Measurements from ENCODE around the gene DNASE2.
"Not testable (repeated sequence)": the region's sequence is repeated elsewhere in the genome, so short reads cannot be mapped to it uniquely, and the experiment has no call there.

Gene DNASE2

DNA sequence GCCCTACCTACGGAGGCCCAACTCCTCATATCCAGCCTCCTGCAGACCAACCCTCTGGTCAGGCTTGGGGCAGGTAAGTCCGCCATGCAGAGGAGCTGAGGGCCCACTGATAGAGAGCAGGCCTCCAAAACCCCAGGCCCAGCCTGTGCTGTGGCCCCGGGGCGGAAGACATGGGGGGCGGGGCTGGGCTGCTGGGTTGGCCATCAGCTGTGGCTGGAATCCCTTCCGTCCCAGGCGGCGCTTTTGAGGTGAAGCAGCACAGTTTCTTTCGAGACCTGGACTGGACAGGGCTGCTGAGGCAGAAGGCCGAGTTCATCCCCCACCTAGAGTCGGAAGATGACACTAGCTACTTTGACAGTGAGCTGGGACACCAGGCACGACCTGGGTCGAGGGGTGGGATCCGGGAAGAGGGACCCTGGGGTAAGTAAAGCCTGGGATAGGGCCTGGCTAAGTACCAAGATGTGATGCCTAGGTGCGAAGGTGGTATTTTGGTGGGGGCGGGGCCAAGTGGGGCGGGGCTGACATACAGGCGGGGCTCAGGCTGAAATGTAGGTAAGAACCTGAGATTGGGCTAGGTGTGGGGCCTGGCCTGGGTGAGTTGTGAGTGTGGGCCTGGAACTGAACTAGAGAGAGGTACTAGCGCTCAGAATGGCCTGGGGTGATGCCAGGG is 15.4 kb downstream of the DNASE2 start:
- no peak for DNase-seq

DNA sequence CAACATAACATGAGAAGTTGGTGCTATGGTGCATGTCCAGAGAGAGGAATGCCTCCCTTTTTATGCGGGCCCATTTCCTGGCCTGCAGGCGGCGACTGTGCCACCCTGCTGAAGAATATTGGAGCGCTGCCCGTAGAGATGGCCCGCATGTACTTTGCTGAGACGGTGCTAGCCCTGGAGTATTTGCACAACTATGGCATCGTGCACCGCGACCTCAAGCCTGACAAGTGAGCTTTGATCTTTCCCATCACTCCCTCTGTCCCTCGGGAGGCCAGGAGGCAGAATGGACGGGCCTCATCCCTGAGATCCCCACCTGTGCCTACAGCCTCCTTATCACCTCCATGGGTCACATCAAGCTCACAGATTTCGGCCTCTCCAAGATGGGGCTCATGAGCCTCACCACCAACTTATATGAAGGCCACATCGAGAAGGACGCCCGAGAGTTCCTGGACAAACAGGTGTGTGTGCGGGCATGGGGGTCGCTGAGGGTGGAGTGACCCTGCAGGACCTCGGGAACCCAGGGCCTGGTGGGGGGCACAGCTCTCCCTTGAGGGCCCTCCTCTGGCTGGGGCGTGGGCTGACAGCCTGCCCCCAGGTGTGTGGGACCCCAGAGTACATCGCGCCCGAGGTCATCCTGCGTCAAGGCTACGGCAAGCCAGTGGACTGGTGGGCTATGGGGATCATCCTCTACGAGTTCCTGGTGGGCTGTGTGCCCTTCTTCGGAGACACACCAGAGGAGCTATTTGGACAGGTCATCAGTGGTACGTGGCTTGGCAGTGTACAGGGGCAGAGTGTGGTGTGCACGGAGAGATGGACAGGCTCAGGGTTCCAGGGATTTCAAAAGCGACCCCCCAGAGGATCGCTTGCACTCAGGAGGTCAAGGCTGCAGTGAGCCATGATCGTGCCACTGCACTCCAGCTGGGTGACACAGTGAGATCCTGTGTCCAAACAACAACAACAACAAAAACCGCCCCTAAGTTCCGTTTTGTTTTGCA is 16.2 kb downstream of the DNASE2 start:
- no peak for DNase-seq

DNA sequence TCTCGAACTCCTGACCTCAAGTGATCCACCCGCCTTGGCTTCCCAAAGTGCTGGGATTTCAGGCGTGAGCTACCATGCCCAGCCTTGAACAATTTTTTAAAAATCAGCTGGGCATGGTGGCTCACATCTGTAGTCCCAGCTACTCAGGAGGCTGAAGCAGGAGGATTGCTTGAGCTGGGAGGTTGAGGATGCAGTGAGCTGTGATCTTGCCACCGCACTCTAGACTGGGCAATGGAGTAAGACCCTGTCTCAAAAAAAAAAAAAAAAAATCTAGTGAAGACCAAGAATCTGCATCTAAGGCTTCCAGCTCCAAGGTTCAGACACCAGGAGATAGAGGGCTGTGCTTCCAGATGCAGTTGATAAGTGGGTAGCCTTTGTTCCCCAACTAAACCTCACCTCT is 17.1 kb downstream of the DNASE2 start:
- no peak for DNase-seq

DNA sequence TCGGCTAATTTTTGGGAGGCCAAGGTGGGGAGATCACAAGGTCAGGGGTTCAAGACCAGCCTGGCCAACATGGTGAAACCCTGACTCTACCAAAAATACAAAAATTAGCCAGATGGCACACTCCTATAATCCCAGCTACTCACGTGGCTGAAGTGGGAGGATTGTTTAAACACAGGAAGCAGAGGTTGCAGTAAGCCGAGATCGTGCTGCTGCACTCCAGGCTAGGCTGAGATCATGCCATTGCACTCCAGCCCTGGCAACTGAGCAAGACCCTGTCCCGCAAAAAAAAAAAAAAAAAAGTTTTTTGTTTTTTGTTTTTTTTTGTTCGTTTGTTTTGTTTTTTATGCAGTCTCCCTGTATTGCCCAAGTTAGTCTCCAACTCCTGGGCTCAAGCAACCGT is 21.7 kb downstream of the DNASE2 start:
- DNase-seq = no peak

DNA sequence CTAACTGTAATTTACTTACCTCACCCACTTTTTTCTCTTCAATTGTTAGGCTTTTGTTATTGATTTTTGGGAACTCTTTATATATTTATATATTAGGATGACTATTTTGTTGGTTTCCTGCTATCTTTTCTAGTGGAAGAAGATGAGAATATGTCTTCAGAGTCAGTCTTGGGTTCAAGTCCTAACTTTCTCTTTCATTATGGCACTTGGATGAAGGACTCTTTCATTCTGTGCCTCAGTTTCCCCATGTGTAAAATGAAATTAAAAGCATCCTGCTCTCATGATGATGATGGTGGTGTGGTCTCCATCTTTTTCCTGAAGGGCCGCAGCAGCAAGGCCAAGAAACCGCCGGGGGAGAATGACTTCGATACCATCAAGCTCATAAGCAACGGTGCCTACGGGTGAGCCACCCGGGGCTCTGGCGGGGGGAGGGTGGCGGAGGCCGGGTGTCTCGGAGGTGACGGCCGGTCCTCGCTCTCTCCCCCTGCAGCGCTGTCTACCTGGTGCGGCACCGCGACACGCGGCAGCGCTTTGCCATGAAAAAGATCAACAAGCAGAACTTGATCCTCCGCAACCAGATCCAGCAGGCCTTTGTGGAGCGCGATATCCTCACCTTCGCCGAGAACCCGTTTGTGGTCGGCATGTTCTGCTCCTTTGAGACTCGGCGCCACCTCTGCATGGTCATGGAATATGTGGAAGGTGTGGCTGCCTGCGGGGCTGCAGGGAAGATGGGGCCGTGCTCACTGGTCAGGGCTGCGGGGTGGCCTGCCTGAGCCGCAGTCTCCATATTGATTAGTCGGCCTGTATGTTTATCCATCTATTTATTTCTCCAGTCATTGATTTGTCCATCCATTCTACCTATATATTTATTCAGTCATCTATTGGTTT is 23.0 kb downstream of the DNASE2 start:
- no peak for DNase-seq

DNA sequence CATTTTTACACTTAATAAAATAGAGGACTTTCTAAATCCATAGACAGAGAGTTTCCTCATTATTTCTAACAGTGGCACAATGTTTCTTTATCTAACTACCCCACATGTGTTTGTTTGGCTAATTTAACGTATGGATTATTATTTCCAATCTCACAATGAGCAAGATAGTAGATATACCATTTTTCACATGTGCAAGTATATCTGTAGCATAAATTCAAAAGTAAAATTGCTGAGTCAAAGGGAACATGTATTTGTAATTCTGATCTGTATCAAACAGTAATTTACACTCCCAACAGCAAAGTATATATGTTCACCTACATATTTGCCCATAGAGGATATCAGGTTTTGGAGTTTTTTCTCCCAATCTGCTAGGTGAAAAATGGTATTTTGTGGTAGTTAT is 24.6 kb downstream of the DNASE2 start:
- DNase-seq = no peak

DNA sequence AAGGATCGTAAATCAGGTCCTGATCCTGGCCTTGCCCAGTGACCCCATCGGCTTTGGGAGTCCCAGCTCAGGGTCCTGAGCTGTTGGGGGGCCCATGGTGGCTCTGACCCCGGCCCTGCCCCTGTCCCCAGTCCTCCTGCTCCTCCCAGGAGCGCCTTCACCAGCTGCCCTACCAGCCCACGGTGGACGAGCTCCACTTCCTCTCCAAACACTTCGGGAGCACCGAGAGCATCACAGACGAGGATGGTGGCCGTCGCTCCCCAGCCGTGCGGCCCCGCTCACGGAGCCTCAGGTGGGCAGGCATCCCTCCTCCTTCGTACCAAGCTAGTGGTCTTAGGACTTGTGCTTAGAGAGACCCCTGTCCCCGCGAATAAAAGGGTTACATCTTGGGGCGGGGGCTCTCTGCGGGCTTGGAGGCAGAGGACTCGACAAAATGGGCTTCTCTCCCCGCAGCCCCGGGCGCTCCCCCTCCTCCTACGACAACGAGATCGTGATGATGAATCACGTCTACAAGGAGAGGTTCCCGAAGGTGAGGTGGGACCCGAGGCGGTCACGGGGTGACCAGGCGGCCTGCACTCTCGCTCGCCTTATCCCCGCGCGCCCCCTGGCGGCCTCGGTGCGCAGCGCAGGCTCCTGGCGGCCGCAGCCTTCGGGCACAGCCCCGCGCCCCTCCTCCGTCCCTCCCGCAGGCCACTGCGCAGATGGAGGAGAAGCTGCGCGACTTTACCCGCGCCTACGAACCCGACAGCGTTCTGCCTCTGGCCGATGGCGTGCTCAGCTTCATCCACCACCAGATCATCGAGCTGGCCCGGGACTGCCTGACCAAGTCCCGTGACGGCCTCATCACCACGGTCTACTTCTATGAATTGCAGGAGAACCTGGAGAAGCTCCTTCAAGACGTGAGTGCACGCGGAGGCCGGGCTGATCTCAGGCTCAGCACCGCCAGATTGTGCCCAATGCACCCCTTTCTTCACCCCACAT is 33.8 kb downstream of the DNASE2 start:
- peak in 55 of 58 donors; percentile 6 to 88 (median 64) for DNase-seq

DNA sequence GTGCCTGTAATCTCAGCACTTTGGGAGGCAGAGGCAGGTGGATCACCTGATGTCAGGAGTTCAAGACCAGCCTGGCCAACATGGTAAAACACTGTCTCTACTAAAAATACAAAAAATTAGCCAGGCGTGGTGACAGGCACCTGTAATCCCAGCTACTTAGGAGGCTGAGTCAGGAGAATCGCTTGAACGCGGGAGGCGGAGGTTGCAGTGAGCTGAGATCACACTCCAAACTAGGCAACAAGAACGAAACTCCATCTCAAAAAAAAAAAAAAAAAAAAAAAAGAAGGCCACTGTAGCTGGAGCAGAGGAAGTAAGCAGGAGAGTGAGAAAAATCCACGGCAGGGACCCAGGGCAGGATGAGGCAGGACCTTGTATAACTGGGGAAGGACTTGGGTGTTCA is 34.6 kb downstream of the DNASE2 start:
- not testable (repeated sequence) for DNase-seq

DNA sequence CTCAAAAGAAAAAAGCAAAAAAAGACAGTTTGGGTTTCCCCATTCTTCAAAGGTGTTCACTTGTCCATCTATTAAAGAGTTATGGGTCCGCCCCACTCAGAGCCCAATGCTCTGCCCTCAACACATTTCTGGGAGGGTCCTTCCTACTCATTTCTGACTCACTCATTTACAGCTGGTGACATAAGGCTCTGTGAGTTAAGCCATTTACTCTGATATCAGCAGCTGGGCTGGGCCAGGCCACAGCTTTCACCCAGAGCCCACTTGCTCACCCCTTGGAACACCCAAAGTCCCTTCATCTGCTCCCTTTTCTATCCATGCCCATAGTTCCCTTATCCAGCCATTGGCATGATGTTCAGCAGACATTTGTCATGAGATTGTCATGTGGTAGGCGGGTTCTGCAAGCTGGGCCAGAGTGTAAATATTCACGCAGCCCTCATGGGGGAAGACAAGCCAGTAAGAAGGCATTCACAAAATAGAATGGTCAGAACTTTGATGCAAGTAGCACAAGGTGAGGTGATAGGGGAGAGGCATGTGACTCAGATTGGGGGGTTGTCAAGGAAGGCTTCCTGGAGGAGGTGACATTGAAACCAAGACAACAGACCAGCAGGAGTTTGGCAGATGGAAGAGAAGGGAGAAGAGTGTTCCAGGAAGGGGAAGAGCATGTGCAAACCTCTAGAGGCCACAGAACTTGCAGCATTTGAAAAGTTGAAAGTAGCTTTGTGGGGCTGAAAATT is 37.1 kb downstream of the DNASE2 start:
- DNase-seq = no peak

DNA sequence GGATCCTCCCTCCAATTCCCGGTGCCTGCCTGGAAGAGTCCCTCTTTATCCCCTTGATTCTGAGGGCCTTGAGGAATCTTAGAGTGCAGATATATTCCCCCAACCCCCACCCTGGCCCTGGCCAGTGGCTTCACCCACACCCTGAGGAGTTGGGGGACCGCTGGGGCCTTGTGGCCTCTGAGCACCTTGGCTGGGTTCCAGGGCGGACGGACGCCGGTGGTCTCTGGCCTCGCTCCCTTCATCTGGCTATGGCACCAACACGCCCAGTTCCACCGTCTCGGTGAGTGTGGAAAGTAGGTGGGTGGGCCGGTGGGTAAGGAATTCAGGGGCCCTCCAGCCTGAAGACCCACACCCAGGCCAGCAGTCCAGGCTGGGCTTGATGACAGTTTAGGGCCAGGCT is 37.9 kb downstream of the DNASE2 start:
- DNase-seq = no peak

DNA sequence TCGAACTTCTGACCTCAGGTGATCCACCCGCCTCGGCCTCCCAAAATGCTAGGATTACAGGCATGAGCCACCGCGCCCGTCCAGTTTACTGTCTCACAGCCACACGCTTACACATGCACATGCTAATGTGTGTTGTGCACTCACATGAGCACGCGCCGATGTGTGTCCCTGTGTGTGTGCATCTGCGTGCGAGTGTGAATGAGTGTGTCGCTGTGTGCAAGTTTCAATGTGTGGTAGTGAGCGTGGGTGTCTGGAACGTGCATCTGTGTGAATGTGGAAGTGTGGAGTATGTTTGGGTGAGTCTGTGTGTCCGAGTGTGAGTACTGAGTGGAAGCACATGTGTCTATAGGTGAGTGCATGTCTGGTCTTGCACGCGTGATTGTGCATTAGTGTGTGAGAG is 38.7 kb downstream of the DNASE2 start:
- DNase-seq = no peak

DNA sequence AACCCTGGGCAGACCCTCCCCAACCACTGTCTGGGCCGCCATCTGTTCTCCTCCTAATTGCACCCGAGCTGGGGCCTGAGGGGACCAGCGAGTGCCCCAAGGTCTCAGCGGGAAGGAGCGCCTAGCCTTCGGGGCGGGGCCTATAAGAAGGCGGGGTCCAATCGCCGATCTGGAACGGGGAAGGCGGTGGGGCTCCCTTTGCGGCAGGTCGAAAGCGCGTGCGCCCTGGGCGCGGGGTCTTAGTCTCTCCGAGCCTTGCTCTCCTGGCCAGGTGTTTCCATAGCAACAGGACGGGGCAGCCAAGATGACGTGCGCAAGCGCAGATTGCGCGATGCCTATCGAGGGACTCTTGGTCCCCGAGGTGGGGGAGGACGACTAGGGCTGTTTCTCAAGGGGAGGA is 40.2 kb downstream of the DNASE2 start:
- DNase-seq = peak in 16 of 58 donors; percentile 13 to 64 (median 32)

DNA sequence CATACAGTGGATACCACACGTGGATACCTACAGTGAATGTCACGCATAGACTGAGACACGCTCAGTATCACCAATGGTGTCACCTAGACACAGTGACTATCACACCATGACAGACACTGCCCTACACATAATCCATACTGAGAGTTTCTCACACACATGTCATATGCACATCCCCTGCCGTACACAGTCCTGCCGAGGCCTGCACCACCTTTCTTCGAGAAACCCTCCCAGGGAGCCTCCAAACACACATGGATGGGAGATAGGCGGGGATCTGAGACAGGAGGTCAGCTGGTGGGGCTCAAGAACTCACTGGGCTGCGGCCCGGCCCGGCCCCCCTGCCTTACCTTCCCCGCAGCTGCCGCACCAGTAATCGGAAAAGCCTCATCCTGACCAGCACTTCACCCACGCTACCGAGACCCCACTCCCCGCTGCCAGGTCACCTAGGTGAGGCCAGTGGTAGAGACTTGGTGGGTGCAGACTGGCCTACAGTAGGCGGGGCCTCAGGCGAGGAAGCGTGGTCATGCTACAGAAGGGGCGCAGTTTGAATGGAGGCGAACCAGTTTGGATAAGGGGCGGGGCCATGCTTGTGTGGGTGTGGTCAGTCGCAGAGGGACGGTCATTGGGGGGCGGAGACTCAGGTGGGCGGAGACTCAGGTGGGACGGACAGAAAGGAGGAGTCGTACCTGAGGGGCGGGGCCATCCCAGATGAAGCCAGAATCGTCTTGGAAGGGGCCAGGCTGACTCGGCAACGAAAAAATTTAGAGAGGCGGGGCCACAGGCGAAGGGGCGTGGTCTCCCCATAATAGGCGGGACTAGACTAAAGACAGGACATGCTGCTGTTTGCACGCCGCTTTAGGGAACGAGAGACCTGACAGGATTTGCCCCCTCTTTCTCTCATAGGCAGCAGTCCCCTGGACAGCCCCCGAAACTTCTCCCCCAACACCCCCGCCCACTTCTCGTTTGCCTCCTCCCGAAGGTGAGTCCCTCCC is 40.9 kb downstream of the DNASE2 start:
- DNase-seq = peak in 32 of 58 donors; percentile 7 to 76 (median 39)

DNA sequence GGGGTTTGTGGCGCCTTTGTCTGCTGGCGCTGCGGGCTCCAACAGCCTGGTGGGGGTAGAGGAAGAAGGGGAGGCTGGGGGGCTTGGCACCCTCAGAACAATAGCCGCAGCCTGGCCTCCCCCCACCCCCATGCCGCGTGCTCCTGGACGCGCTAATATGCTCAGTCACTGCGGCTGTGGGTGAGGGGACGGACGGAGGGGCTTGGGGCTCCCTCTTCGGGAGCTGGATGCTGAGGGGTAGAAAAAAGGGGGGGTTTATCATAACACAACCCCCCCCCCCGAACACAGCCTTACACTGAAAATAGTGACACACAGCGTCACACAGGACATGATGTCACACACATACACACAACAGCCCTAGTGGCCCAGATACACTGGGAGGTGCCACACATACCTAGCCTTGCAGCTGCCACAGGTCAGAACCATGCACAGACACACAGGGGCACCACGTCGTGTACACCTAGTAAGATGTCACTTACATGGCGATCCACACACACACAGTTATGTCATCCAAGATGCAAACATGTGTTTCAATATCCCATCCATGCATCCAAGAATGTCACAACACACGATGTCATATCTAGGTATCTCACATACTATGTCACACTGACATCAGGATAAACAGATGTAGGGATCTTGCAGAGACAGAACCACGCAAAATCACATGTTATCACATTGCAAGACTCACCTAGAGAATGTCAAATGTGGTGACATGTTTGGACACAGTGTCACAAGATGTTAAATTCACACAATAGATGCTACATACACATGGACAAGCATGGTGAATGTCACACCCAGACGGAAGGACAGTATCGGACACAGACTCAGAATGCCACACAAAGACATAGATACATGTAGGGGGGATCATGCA is 42.1 kb downstream of the DNASE2 start:
- DNase-seq = peak in 5 of 58 donors; percentile 1 to 25 (median 15)

DNA sequence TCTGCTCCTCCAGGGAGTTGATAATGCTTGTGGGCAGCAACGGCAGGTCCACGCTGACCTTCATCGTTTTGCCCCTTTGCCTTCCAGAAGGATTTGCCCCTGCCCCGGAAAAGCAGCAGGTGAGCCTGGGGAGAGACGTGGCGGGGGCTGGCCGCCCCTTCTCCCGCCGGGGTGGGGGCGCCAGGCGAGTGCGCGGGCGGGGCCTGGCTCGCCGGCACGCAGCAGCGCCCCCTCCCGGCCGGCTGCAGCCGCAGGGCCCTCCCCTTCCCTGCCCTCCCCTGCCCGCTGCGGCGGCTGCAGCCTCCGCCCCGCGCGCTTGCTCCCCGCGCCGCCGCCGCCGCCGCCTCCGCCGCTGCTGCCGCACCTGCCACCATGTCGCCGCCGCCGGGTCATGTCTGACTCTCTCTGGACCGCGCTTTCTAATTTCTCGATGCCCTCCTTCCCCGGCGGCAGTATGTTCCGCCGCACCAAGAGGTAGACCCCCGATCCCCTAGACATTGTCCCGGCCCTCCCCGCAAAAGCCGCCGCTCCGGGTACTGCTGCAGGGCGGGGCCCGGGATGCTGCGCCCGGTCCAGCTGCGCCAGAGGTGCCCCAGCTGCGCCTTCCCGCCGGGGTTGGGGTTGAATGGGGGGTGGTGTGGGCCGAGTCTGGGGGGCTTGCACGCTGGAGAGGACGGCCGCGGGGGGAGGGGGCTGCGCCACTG is 42.9 kb downstream of the DNASE2 start, which contains the start of gene MAST1:
MAST1 (plus strand) TSS at position 334 of the 704 bp plus-strand sequence; CDS start at position 392, 58 bp downstream.
- peak in 27 of 58 donors; percentile 7 to 74 (median 30) for DNase-seq

DNA sequence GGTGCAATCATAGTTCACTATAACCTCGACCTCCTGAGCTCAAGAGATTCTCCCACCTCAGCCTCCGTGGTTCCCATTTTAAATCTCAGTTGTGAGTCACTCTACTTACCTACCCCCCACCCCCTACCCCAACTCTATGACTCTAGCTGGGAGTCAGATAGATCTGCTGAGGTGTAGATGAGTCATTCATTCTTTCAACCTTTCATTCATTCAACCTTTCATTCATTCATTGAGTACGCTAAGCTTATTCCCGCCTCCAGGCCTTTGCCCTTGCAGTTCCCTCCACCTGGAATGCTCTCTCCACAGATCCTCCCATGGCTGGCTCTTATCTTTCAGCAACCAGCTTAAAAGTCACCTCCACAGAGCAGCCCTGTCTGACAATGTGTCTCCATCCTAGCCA is 44.0 kb downstream of the DNASE2 start:
- no peak for DNase-seq

All from anterior cingulate cortex (tissue), 58 donors.